ENCODE measurements around the gene AK6. TPM values are rescaled to one million over a fixed set of nuclear protein-coding genes. Genes with fewer than 3 reads are reported as not detected.

The AK6 gene
- polyA plus RNA-seq, 3 donors: 65.9 to 70.6 (median 66.0) TPM

Other genes starting within 250 kb of the AK6 start
- gene CCNB1, start 202.4 kb downstream of the AK6 start, polyA plus RNA-seq (ENCODE audit: insufficient read length in 3 of 3): 100 to 1,000 TPM in 1 of 3 donors, 10 to 100 TPM in 2; 92.7 to 104 (median 93.2) TPM
- 10 to 100 TPM; 16.7 to 24.3 (median 22.0) TPM for gene CENPH, start 179.9 kb downstream of the AK6 start, polyA plus RNA-seq (ENCODE audit: insufficient read length in 3 of 3)
- gene CDK7, start 134.6 kb downstream of the AK6 start, polyA plus RNA-seq (ENCODE audit: insufficient read length in 3 of 3): 10 to 100 TPM; 37.8 to 41.6 (median 39.4) TPM
- 10 to 100 TPM in 2 of 3 donors, 1 to 10 TPM in 1; 8.5 to 14.9 (median 12.3) TPM for gene CCDC125, start 36.7 kb downstream of the AK6 start, polyA plus RNA-seq (ENCODE audit: insufficient read length in 3 of 3)
- gene TAF9, start within 50 bp of the AK6 start, polyA plus RNA-seq (ENCODE audit: insufficient read length in 3 of 3): 10 to 100 TPM; 49.5 to 55.0 (median 52.8) TPM
- gene RAD17, start 298 bp upstream of the AK6 start, polyA plus RNA-seq (ENCODE audit: insufficient read length in 3 of 3): 10 to 100 TPM; 32.2 to 39.3 (median 37.2) TPM
- 10 to 100 TPM; 23.8 to 33.7 (median 25.1) TPM for gene MARVELD2, start 45.6 kb upstream of the AK6 start, polyA plus RNA-seq (ENCODE audit: insufficient read length in 3 of 3)
- 10 to 100 TPM; 29.5 to 46.1 (median 43.5) TPM for gene OCLN, start 123.3 kb upstream of the AK6 start, polyA plus RNA-seq (ENCODE audit: insufficient read length in 3 of 3)
- gene GTF2H2C, start 190.7 kb upstream of the AK6 start, polyA plus RNA-seq (ENCODE audit: insufficient read length in 3 of 3): 10 to 100 TPM; 32.9 to 71.5 (median 67.5) TPM